OCI-LY3 (cell line): ENCODE data around the gene DNAJC8.

ENCODE experiments used
- CTCF ChIP-seq: fragments of 200-600, 300-600 bp; sonication (generic); IDR thresholded peaks from 2 replicates; pipeline ENCODE4 v1.5.1; 2014; ENCODE audit warnings: antibody characterized with exemption, low read length, low read depth
- EZH2phosphoT487 ChIP-seq: fragments of 200-600 bp; shearing (Covaris generic); IDR thresholded peaks from 2 replicates; pipeline ENCODE4 v1.6.1; 2018; ENCODE audit warnings: antibody characterized with exemption, mixed run types, low read depth

- TF ChIP-seq EZH2phosphoT487: no peak
- TF ChIP-seq CTCF: no peak
Observed at GRCh38 chr1:28154078-28154594, 78.7 kb downstream of the DNAJC8 start.
